Uterus (tissue), 2 donors: ENCODE data around the gene CCNQ.

Source experiments
- CTCF ChIP-seq, 4 experiments: fragments of 200-600 bp in 2 of 4; fragments of 450-650 bp in 2 of 4; sonication (generic) in 2 of 4; IDR thresholded peaks; one replicate each; pipeline ENCODE4 v1.5.1; 2016 to 2019; ENCODE audit warnings: antibody characterized with exemption in 4 of 4, mild to moderate bottlenecking in 2 of 4, moderate library complexity in 1 of 4
- POLR2A ChIP-seq, 2 donors: fragments of 450-650 bp; IDR thresholded peaks; one replicate each; pipeline ENCODE4 v1.6.1; 2016; ENCODE audit warnings: antibody characterized with exemption in 2 of 2, mild to moderate bottlenecking in 1 of 2, moderate library complexity in 1 of 2

DNA sequence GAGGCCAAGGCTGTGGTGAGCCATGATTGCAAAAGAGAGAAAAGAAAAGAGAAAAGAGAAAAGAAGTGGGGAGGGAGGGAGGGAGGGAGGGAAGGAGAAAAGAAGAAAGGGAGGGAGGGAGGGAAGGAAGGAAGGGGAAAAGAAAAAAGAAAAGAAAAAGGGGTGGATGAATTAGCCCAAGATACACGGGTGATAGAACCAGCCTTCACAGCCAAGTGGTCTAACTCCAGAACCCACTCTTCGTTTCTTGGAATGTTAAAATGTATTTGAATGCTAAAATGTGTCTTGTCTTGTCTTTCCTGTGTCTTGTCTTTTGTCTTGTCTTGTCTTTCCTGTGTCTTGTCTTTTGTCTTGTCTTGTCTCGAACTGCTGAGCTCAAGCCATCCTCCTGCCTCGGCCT is 13.1 kb downstream of the CCNQ start:
- TF ChIP-seq POLR2A (IDR thresholded peaks at IDR 0.05) = no peak
- no peak for TF ChIP-seq CTCF (IDR thresholded peaks at IDR 0.05)
